AG10803 (cell line): ENCODE data around the gene NEK6.

Experiments used
- DNase-seq: peaks from one replicate; pipeline ENCODE4 v3.0.0; 2010; ENCODE audit warnings: low read depth
- H3K4me3 ChIP-seq: 2 replicates; pipeline ENCODE4 v1.5.1; 2011; ENCODE audit warnings: mild to moderate bottlenecking, low read length, control low read depth
- CTCF ChIP-seq: conservative IDR thresholded peaks from 2 replicates; pipeline ENCODE4 v1.5.1; 2011; ENCODE audit warnings: mild to moderate bottlenecking, low read length, control low read depth, inconsistent platforms

NEK6 gene

GRCh38 chr9:124345063-124345462, 87.3 kb downstream of the NEK6 start:
- H3K4me3 ChIP-seq = no peak overlapping the region
- no peak for DNase-seq
- no peak for TF ChIP-seq CTCF

DNA sequence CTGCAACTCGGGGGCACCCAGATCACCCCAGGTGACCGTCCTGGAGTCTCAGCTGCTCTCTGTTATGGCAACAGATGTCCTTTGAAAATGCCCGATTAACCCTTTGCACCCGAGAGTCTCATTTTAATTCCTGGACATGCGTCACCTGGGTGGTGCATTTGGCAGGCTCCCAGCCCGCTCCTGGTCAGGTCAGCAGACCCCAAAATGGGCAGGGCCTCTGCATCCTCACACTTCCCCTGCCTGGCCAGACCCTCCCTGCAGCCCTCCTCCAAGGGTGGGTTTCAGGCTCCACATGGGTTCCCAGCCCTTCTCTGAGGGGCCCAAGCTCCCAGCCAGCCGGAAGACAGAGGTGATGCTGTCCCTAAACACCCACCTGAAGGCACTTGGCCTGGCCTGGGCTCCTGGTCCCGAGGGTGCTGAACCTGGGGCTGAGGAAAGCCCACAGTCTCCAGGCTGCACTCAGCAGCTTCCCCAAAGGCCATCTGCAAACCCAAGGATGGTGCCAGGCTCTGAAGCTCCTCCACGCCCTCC, 88.1 kb downstream of the NEK6 start:
- DNase-seq = no peak
- no peak for TF ChIP-seq CTCF
- H3K4me3 ChIP-seq = no peak overlapping the region

- no peak overlapping the region for H3K4me3 ChIP-seq
- no peak for TF ChIP-seq CTCF
- no peak for DNase-seq
Observed at GRCh38 chr9:124346347-124347163, 88.8 kb downstream of the NEK6 start.

DNA sequence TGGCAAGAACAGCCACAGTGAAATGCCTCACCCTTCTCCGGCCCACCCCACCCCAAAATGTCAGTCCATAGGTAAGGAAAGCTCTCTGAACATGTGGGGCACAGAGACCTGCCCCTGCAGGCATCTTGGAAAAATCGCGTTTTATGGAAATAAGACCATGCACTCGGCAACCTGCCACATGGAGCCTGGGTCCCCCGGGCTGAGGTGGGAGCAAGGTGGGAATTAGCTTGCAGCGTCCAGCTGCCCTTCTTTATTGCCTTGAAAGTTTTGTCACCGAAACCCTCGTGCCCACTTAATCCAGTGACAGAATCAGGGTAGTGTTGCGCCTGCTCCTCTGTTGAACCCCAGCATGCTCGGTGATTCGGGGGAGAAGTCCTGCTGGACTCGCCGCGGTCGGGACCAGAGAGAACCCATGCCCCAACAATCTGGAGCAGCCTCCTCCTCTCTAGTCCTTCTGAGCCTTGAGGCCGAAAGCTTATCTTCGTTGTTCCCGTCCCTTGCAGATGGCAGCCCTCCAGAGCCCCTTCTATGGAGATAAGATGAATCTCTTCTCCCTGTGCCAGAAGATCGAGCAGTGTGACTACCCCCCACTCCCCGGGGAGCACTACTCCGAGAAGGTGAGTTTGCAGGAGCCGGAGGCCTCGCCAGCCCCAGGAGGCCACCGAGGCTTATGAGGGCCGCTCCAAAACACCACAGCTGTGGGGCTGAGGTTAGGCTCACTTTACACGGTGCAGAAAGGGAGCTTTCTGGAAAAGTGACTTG, 89.6 kb downstream of the NEK6 start:
- no peak overlapping the region for H3K4me3 ChIP-seq
- DNase-seq = no peak
- no peak for TF ChIP-seq CTCF

DNA sequence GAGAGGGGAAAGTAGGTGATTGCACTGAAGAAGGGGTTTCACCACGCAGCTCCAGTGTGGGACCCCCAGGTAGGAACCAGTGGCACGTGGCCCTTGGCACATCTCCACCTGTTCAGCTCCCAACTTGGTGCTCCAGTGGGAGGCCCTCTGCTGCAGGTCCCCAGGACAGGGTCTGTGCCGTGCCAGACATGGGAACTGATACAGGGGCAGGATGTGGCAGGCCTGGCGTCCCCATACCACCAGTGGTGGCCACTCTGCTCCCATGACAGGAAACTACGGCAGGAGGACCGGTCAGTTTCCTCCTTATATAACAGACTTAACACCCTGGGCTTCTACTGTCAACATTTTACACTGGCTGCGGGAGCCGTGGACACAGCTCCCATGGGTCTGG, 90.2 kb downstream of the NEK6 start:
- no peak for TF ChIP-seq CTCF
- H3K4me3 ChIP-seq = no peak overlapping the region
- no peak for DNase-seq

- no peak overlapping the region for H3K4me3 ChIP-seq
- no peak for DNase-seq
- no peak for TF ChIP-seq CTCF
Observed at GRCh38 chr9:124348363-124348762, 90.6 kb downstream of the NEK6 start.

DNA sequence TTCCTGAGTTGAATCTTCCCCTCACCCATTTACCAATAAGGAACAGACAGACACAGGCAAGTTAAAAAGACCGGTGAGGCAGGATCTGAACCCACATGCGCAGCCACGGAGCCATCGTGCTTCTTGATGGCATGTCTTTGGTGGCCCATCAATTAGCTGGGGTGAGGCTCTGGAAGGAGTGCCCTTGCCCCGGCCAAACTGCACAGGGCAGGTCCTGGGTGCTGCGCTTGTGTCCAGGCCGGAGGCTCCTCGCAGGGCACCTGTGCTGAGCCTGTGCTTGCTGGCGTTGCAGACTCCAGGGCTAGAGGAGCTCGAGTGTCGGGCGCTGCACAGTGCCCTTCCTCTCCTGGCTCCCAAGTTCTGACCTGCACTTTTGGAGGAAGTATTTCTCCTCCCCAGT, 91.1 kb downstream of the NEK6 start:
- no peak for DNase-seq
- no peak for TF ChIP-seq CTCF
- no peak overlapping the region for H3K4me3 ChIP-seq
